ENCODE measurements around the gene BICRAL.

- TF ChIP-seq POLR2AphosphoS5 (IDR thresholded peaks at IDR 0.05; ENCODE audit: borderline replicate concordance, low read depth, low read length) (no peak), EZH2 (IDR thresholded peaks at IDR 0.05) (no peak), FOXP2 (optimal IDR thresholded peaks at IDR 0.05; ENCODE audit: control extremely low read depth, extremely low read length, insufficient read depth) (no peak)
Measured at GRCh38 chr6:42761287-42762067, 20.4 kb upstream of the BICRAL start.

All from SK-N-MC (cell line).